GM12891 (cell line): ENCODE data around the gene CCBE1.

Source experiments
- POLR2A ChIP-seq: IDR thresholded peaks from 2 replicates; pipeline ENCODE4 v1.6.1; 2011; ENCODE audit warnings: low read depth, low read length, control low read depth
- POLR2AphosphoS5 ChIP-seq: IDR thresholded peaks from 2 replicates; pipeline ENCODE4 v1.6.1; 2011; ENCODE audit warnings: low read depth, low read length, control low read depth
- TAF1 ChIP-seq: IDR thresholded peaks from 2 replicates; pipeline ENCODE4 v1.6.1; 2011; ENCODE audit warnings: low read depth, low read length, control low read depth

GRCh38 chr18:59446012-59446411 lies 251.2 kb downstream of the CCBE1 start:
- TF ChIP-seq POLR2A (no peak), POLR2AphosphoS5 (no peak), TAF1 (no peak)
